Measurements from ENCODE around the gene LMCD1. TPM values are rescaled to one million over a fixed set of nuclear protein-coding genes. Genes with fewer than 3 reads are reported as not detected.

LMCD1 gene
- total and polyA plus RNA-seq, 2 donors (not counting 1 experiment from before 2014, with no cell fraction given) = 1.4 to 4.9 TPM

DNA sequence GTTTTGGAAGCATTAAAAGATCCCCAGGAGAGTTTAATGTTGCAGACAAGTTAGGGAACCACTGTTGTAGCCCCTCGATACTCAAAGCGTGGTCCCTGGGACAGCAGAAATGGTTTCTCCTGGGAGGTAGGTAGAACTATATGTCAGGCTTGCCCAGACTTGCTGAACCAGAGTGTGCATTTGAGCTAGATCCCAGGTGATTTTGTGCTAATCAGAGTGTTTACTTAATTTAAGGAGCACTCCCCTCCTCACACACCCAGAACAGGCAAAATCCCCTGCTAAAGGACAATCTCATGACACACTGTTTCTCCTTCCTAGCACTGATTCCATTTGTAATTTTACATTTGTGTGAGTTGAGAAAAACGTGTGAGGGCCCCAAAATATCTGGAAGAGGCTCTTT is 24.3 kb downstream of the LMCD1 start:
- no CpG with 5 or more reads among the region's 3 CpGs for WGBS (ENCODE audit: insufficient coverage)
- ATAC-seq (ENCODE audit: low read depth) (no peak), DNase-seq (no peak)
- no peaks in the 10 kb centered on the region for H3K36me3 ChIP-seq (replicated peaks in 1 of 2; ENCODE audit: control extremely low read depth in 1 of 2, control insufficient read depth in 1 of 2, extremely low read depth in 1 of 2, insufficient read depth in 2 of 2, low read length in 1 of 2)
- no peak overlapping the region for H3K4me2 ChIP-seq (replicated peaks; ENCODE audit: low read depth, low read length, poor library complexity, severe bottlenecking)
- H3K27me3 ChIP-seq (replicated peaks in 1 of 4; ENCODE audit: control extremely low read depth in 1 of 4, control insufficient read depth in 3 of 4, insufficient read depth in 4 of 4, low read length in 3 of 4) = no peaks in the 10 kb centered on the region
- H3K27ac ChIP-seq (ENCODE audit: low read length in 2 of 2) = no peak overlapping the region
- no peaks in the 10 kb centered on the region for H3K79me2 ChIP-seq (ENCODE audit: control insufficient read depth, insufficient read depth, low read length)
- Mint-ChIP-seq H3K4me3 (no peak overlapping the region), H3K9me3 (ENCODE audit: insufficient read depth) (no peaks in the 10 kb centered on the region), H3K4me1 (no peaks in the 10 kb centered on the region), H3K27me3 (no peaks in the 10 kb centered on the region), H3K27ac (no peak overlapping the region)
- ChIA-PET CTCF (no interaction called here), POLR2A (no interaction called here)
- H4K20me1 ChIP-seq (ENCODE audit: control insufficient read depth, insufficient read depth, low read length, poor library complexity, severe bottlenecking) = no peaks in the 10 kb centered on the region
- H3K4me3 ChIP-seq (ENCODE audit: control extremely low read depth in 1 of 5, extremely low read depth in 1 of 5, insufficient read depth in 1 of 5, low read depth in 2 of 5, low read length in 4 of 5) = no peak overlapping the region
- no peaks in the 10 kb centered on the region for H3K4me1 ChIP-seq (ENCODE audit: control insufficient read depth in 2 of 2, insufficient read depth in 2 of 2, low read length in 2 of 2)
- no peak overlapping the region for H2AFZ ChIP-seq (ENCODE audit: insufficient read depth, low read depth, low read length, poor library complexity, severe bottlenecking)
- peaks cover 0 to under 1% (median 0%) of the 10 kb centered on the region in 3 donors for H3K9me3 ChIP-seq (ENCODE audit: control extremely low read depth in 1 of 3, control insufficient read depth in 2 of 3, insufficient read depth in 1 of 3, low read length in 2 of 3)
- TF ChIP-seq, protein P1, sequence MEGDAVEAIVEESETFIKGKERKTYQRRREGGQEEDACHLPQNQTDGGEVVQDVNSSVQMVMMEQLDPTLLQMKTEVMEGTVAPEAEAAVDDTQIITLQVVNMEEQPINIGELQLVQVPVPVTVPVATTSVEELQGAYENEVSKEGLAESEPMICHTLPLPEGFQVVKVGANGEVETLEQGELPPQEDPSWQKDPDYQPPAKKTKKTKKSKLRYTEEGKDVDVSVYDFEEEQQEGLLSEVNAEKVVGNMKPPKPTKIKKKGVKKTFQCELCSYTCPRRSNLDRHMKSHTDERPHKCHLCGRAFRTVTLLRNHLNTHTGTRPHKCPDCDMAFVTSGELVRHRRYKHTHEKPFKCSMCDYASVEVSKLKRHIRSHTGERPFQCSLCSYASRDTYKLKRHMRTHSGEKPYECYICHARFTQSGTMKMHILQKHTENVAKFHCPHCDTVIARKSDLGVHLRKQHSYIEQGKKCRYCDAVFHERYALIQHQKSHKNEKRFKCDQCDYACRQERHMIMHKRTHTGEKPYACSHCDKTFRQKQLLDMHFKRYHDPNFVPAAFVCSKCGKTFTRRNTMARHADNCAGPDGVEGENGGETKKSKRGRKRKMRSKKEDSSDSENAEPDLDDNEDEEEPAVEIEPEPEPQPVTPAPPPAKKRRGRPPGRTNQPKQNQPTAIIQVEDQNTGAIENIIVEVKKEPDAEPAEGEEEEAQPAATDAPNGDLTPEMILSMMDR (IDR thresholded peaks at IDR 0.05) = no peak
- TF ChIP-seq EZH2 (IDR thresholded peaks at IDR 0.05; ENCODE audit: borderline replicate concordance, insufficient read depth, low read depth, low read length, poor library complexity, severe bottlenecking) = no peak
- intact Hi-C loops (cut with micrococcal nuclease) = no loop called here
- no peak overlapping the region for H3K9ac ChIP-seq (ENCODE audit: low read length)

DNA sequence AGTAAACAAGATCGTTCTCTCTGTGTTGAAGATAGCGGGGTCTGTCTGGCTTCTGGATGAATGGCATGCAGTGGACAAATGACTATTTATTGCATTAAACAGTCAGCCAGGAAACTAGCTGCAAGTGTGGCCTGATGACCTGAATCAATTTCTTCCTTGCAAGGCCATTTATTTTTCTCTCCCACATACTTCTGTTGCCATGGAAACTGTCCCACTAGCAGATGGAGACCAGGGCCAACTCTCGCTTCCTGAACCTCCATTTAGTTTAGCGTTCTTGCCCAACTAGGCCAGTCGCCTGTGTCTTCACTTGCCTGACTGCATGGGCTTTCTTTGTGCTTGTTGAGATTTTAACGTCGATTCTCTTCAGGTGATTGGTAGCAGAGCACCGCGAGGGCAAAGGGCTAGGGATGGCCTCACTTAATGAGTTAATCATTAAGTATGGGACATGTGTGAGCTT is 27.6 kb downstream of the LMCD1 start:
- Histone ChIP-seq H3K79me2 (ENCODE audit: control insufficient read depth, insufficient read depth, low read length) (no peaks in the 10 kb centered on the region), H4K20me1 (ENCODE audit: control insufficient read depth, insufficient read depth, low read length, poor library complexity, severe bottlenecking) (no peaks in the 10 kb centered on the region), H3K36me3 (replicated peaks in 1 of 2; ENCODE audit: control extremely low read depth in 1 of 2, control insufficient read depth in 1 of 2, extremely low read depth in 1 of 2, insufficient read depth in 2 of 2, low read length in 1 of 2) (no peaks in the 10 kb centered on the region), H3K4me2 (replicated peaks; ENCODE audit: low read depth, low read length, poor library complexity, severe bottlenecking) (no peak overlapping the region), H3K9me3 (ENCODE audit: control extremely low read depth in 1 of 3, control insufficient read depth in 2 of 3, insufficient read depth in 1 of 3, low read length in 2 of 3) (peaks cover 0 to 1% (median 0%) of the 10 kb centered on the region in 3 donors), H3K9ac (ENCODE audit: low read length) (no peak overlapping the region), H3K27ac (ENCODE audit: low read length in 2 of 2) (no peak overlapping the region), H2AFZ (ENCODE audit: insufficient read depth, low read depth, low read length, poor library complexity, severe bottlenecking) (no peak overlapping the region), H3K4me3 (ENCODE audit: control extremely low read depth in 1 of 5, extremely low read depth in 1 of 5, insufficient read depth in 1 of 5, low read depth in 2 of 5, low read length in 4 of 5) (no peak overlapping the region), H3K27me3 (replicated peaks in 1 of 4; ENCODE audit: control extremely low read depth in 1 of 4, control insufficient read depth in 3 of 4, insufficient read depth in 4 of 4, low read length in 3 of 4) (no peaks in the 10 kb centered on the region), H3K4me1 (ENCODE audit: control insufficient read depth in 2 of 2, insufficient read depth in 2 of 2, low read length in 2 of 2) (no peaks in the 10 kb centered on the region)
- TF ChIP-seq, protein P1 (IDR thresholded peaks at IDR 0.05) = no peak
- no peak for TF ChIP-seq EZH2 (IDR thresholded peaks at IDR 0.05; ENCODE audit: borderline replicate concordance, insufficient read depth, low read depth, low read length, poor library complexity, severe bottlenecking)
- intact Hi-C loops (cut with micrococcal nuclease) = no loop called here
- H3K27me3 Mint-ChIP-seq = no peaks in the 10 kb centered on the region
- no peak overlapping the region for H3K27ac Mint-ChIP-seq
- 89% methylated on average over 7 of the region's 9 CpGs for WGBS (ENCODE audit: insufficient coverage)
- CTCF ChIA-PET = no interaction called here
- no peak for DNase-seq
- no peaks in the 10 kb centered on the region for H3K4me1 Mint-ChIP-seq
- no peaks in the 10 kb centered on the region for H3K9me3 Mint-ChIP-seq (ENCODE audit: insufficient read depth)
- no peak for ATAC-seq (ENCODE audit: low read depth)
- H3K4me3 Mint-ChIP-seq = no peak overlapping the region
- POLR2A ChIA-PET = no interaction called here
